Keratinocyte (primary cell): ENCODE results near the gene ZSWIM9.

Source experiments
- CTCF ChIP-seq, 3 experiments: IDR thresholded peaks in 1 of 3; conservative IDR thresholded peaks in 1 of 3; optimal IDR thresholded peaks in 1 of 3; 2 replicates in 2 of 3; 3 replicates in 1 of 3; pipeline versions ENCODE3 to v1.5.1; 2011; ENCODE audit warnings: low read length in 3 of 3, mild to moderate bottlenecking in 3 of 3, moderate library complexity in 2 of 3, control low read depth in 1 of 3, inconsistent platforms in 1 of 3; ENCODE audit not compliant: insufficient read depth in 2 of 3; ENCODE audit errors: extremely low read depth in 1 of 3
- EZH2 ChIP-seq: IDR thresholded peaks from one replicate; pipeline ENCODE4 v1.6.1; 2012; ENCODE audit warnings: inconsistent platforms, mild to moderate bottlenecking, low read length, moderate library complexity

DNA sequence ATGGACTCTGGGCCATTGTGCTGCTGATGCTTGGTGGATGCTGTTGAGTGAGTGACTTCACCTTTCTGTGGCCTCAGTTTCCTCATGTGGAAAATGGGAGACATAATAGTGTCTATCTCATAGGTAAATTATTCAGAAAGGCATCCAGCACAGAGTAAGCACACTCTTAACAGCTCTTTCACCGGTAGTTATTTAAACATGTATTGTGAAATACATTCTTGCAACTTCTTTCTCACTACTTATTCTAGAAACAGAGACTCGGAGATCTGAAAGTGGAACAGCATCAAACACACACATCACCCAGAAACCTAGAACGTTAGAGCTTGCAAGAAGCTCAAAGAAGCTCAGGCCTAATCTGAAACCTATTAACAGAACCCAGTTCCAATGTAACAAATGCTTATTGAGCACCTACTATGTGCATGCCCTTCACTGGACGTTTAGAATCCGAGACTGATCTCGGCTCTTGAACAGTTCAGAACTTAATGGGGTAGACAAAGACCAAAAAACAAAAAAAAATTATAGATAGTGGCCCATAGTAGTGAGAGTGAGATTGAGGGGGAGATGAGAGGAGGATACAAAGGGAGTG, 4.1 kb downstream of the ZSWIM9 start:
- TF ChIP-seq CTCF (optimal IDR thresholded peaks at IDR 0.05 in 1 of 3, IDR thresholded peaks at IDR 0.05 in 1 of 3, conservative IDR thresholded peaks at IDR 0.05 in 1 of 3; ENCODE audit: extremely low read depth in 1 of 3, insufficient read depth in 2 of 3, low read length in 3 of 3): no peak
- no peak for TF ChIP-seq EZH2
